RWPE1 (cell line): ENCODE results near the gene SF3B1.
A peak's percentile ranks its signal among the peaks of the same experiment; 100 is the strongest.
"Not testable (repeated sequence)": the region's sequence is repeated elsewhere in the genome, so short reads cannot be mapped to it uniquely, and the experiment has no call there.

Experiments used
- CTCF ChIA-PET: fragments of 350-600 bp; sonication (Branson Sonifier 250); formaldehyde crosslinking; extraction: SDS; loops from one replicate; lab custom pipeline; 2021; lab: Yijun Ruan, JAX
- POLR2A ChIA-PET: fragments of 400-600 bp; formaldehyde crosslinking; extraction: SDS; loops from one replicate; lab custom pipeline; 2020; ENCODE audit warnings: antibody characterized with exemption; ENCODE audit not compliant: low non-redundant PET; lab: Yijun Ruan, JAX
- DNase-seq: peaks from one replicate; pipeline ENCODE4 v3.0.0; 2012; ENCODE audit warnings: low spot score
- H3K27ac ChIP-seq: fragments of 450-650 bp; 2 replicates; pipeline ENCODE4 v1.5.1; 2017
- TF ChIP-seq, protein P1 (sequence below): fragments of 450-650 bp; conservative IDR thresholded peaks from 2 replicates; pipeline ENCODE4 v1.5.1; 2017; ENCODE audit warnings: low read depth, mild to moderate bottlenecking

The SF3B1 gene

DNA sequence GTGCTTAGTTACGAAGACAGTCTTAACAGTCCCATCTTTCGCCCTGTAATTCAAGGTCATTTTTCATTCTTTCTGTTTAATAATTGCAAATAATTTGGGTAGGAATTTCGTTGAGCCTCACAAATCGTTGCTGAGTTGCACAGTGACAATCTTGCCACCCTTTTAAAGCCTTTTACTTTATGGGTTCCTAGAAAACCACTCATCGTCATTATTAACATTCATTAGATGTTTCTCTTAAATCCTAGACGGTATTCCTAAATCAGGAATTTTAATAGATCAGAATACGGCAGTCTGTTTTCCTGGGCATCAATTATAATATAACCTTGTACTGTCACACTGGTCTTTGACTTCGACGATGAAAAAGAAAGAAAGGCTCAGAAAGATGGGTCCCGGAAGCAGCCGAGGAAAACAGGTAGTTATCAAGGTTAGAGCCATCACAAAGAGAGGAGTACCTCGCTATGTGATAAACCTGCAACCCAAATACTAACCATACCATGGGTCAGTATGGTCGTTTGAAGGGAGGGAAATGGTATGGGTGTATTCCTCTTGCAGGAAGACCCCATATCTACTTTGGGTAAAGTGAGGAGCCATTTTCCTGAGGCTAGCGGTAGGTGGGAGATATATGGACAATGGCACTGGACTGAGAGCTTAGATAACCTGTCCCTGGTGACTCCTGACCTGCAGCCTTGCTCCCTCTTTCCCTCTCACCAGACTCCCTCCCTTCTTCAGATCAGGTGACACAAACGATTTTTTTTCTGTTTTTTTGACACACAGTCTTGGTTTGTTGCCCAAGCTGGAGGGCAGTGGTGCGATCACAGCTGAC, 981 bp upstream of the SF3B1 start:
- peak overlapping the region; percentile 89 for H3K27ac ChIP-seq
- DNase-seq, result no peak
- TF ChIP-seq, protein P1, sequence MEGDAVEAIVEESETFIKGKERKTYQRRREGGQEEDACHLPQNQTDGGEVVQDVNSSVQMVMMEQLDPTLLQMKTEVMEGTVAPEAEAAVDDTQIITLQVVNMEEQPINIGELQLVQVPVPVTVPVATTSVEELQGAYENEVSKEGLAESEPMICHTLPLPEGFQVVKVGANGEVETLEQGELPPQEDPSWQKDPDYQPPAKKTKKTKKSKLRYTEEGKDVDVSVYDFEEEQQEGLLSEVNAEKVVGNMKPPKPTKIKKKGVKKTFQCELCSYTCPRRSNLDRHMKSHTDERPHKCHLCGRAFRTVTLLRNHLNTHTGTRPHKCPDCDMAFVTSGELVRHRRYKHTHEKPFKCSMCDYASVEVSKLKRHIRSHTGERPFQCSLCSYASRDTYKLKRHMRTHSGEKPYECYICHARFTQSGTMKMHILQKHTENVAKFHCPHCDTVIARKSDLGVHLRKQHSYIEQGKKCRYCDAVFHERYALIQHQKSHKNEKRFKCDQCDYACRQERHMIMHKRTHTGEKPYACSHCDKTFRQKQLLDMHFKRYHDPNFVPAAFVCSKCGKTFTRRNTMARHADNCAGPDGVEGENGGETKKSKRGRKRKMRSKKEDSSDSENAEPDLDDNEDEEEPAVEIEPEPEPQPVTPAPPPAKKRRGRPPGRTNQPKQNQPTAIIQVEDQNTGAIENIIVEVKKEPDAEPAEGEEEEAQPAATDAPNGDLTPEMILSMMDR, result no peak
- POLR2A ChIA-PET, result interaction anchor here (1.4 kb wide), 1 partner anchor 17 kb away, joined by 7 read pairs; the partner anchor contains the start of gene COQ10B
- CTCF ChIA-PET, result interaction anchor here (0.6 kb wide), 1 partner anchor 13 kb away, joined by 3 read pairs; no protein-coding TSS in a partner anchor

GRCh38 chr2:197433780-197434438, 919 bp downstream of the SF3B1 start:
- H3K27ac ChIP-seq, result peak overlapping the region; percentile 89
- TF ChIP-seq, protein P1, result no peak
- CTCF ChIA-PET, result interaction anchor here (0.6 kb wide), 1 partner anchor 641 kb away, joined by 3 read pairs; no protein-coding TSS in a partner anchor
- no peak for DNase-seq
- POLR2A ChIA-PET, result no interaction called here

- H3K27ac ChIP-seq, POLR2A ChIA-PET, DNase-seq, CTCF ChIA-PET: not testable (repeated sequence)
Observed at GRCh38 chr2:197432527-197432926, 2.3 kb downstream of the SF3B1 start.

DNA sequence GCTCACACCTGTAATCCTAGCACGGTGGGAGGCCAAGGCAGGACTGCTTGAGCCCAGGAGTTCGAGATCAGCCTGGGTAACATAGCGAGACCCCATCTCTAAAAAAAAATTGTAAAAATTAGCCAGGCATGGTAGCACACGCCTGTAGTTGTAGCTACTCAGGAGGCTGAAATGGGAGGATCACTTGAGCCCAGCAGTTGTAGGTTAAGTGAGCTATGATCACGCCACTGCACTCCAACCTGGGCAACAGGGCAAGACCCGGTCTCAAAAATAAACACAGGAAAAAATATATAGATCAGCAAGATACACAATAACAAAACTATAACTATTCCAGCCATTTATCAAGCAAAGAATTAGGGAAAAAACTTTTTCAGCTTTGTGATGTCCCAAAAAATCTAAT, 3.0 kb downstream of the SF3B1 start:
- TF ChIP-seq, protein P1, result no peak
- H3K27ac ChIP-seq, result no peak overlapping the region
- CTCF ChIA-PET, result no interaction called here
- POLR2A ChIA-PET, result no interaction called here
- no peak for DNase-seq

- no peak overlapping the region; the same call in 1 of the 2 replicates for H3K27ac ChIP-seq
- TF ChIP-seq, protein P1, result no peak
- no peak for DNase-seq
- POLR2A ChIA-PET, result no interaction called here
- CTCF ChIA-PET, result no interaction called here
Observed at GRCh38 chr2:197427986-197428385, 6.8 kb downstream of the SF3B1 start.

DNA sequence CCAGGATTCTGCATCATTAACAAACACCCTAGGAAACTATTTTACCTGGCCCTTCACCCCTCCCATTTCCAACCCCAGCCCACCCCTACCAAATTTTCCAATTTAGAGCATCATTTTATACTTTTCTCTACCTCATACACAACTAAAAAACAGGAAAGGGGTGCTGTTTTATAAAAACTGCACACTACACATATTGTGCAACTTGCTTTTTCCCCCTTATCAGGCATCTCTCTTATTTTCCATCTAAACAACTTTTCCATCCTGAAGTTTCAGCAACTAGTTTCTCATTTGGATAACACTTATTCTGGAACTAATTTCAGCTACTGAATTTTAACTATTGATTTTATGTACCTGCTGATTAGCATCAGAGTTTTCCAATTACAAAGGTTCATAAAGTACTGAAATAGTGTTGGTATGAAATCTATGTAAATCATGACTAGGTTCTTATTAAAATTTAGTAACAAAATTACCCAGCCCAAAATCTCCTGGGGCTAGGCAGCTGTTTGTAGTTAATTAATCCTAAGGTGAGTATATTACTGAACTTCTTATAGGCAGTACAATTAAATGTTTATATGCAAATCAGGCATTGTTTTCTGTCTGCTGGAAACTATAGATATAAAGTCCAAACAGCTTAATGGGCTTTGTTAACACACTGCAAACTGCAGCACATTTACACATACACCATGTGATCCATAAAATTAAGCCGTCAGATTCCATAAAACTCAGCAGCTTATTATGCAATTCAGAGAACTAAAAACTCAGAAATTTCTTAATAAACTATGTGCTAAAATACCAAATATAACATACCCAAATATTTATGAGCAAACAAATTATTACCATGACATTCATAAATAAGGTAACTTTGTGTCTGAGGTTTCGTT, 7.9 kb downstream of the SF3B1 start:
- DNase-seq, result no peak
- no peak overlapping the region for H3K27ac ChIP-seq
- TF ChIP-seq, protein P1, result no peak
- POLR2A ChIA-PET, result no interaction called here
- CTCF ChIA-PET, result no interaction called here
